ENCODE results near the gene AXIN1.

- TF ChIP-seq TEAD4 (IDR thresholded peaks at IDR 0.05), result no peak
- TF ChIP-seq TAF1 (IDR thresholded peaks at IDR 0.05; ENCODE audit: low read depth), result no peak
- TF ChIP-seq, protein P1, sequence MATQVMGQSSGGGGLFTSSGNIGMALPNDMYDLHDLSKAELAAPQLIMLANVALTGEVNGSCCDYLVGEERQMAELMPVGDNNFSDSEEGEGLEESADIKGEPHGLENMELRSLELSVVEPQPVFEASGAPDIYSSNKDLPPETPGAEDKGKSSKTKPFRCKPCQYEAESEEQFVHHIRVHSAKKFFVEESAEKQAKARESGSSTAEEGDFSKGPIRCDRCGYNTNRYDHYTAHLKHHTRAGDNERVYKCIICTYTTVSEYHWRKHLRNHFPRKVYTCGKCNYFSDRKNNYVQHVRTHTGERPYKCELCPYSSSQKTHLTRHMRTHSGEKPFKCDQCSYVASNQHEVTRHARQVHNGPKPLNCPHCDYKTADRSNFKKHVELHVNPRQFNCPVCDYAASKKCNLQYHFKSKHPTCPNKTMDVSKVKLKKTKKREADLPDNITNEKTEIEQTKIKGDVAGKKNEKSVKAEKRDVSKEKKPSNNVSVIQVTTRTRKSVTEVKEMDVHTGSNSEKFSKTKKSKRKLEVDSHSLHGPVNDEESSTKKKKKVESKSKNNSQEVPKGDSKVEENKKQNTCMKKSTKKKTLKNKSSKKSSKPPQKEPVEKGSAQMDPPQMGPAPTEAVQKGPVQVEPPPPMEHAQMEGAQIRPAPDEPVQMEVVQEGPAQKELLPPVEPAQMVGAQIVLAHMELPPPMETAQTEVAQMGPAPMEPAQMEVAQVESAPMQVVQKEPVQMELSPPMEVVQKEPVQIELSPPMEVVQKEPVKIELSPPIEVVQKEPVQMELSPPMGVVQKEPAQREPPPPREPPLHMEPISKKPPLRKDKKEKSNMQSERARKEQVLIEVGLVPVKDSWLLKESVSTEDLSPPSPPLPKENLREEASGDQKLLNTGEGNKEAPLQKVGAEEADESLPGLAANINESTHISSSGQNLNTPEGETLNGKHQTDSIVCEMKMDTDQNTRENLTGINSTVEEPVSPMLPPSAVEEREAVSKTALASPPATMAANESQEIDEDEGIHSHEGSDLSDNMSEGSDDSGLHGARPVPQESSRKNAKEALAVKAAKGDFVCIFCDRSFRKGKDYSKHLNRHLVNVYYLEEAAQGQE (IDR thresholded peaks at IDR 0.05; ENCODE audit: low read depth), result no peak
- TF ChIP-seq CEBPB (IDR thresholded peaks at IDR 0.05), result no peak
- TF ChIP-seq EGR1 (IDR thresholded peaks at IDR 0.05), result no peak
Measured at GRCh38 chr16:324201-324450, 28.4 kb downstream of the AXIN1 start.

Measured in Ishikawa (cell line).